IPS-NIHi7 (cell line): Measurements from ENCODE around the gene ATP6V1A.
A peak's percentile ranks its signal among the peaks of the same experiment; 100 is the strongest.

Source experiments
- DNase-seq: peaks from one replicate; pipeline ENCODE4 v3.0.0; 2012; ENCODE audit warnings: mixed read lengths; ENCODE audit errors: extremely low spot score

The ATP6V1A gene

GRCh38 chr3:113746548-113747282 is at the start of gene ATP6V1A:
Gene ATP6V1A, plus strand, starts transcription at chr3:113747035. Its CDS starts 31,719 bp downstream, at chr3:113778754.
- peak; percentile 83 for DNase-seq

DNA sequence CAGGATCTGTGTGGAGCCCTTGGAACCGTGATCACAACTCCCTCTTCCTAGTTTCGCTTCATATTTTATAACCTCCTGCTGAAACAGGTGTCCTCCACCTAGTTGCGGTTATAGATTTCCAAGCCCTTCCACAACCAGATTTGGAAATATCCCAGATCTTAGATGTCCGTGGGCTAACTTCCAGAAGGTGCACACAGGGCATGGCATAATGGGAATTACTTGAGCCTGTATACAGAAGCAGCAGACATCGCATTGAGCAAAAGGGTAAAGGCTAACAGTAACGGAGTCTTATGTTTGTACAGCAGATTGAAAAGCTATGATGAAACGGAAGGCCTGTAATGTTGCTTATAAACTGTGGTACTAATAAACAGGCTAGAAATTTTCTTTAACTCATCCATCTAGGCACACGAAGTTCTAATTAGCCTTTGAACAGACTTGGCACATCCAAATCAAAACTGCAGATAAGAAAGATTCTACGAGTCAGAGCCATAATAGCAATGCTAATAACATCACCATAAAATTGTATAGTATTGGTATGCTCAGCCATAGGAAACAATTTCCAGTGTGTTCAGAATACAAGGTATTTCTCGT is 49.2 kb upstream of the ATP6V1A start:
- DNase-seq, result no peak

GRCh38 chr3:113698213-113698742 is 48.6 kb upstream of the ATP6V1A start:
- no peak for DNase-seq

GRCh38 chr3:113698956-113699355 is 47.9 kb upstream of the ATP6V1A start:
- DNase-seq, result peak; percentile 45

DNA sequence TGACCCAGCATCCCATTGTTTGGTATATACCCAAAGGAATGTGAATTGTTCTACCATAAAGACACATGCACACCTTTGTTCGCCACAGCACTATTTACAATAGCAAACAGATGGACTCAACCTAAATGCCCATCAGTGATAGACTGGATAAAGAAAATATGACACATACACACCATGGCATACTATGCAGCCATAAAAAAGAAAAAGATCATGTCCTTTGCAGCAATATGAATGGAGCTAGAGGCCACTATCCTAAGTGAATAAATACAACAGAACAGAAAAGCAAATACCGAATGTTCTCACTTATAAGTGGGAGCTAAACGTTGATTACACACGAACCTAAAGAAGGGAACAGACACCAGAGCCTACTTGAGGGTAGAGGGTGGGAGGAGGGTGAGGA is 39.0 kb upstream of the ATP6V1A start:
- no peak for DNase-seq

GRCh38 chr3:113712129-113712528 is 34.7 kb upstream of the ATP6V1A start:
- DNase-seq, result no peak

GRCh38 chr3:113714702-113715101 is 32.1 kb upstream of the ATP6V1A start:
- DNase-seq, result no peak

DNA sequence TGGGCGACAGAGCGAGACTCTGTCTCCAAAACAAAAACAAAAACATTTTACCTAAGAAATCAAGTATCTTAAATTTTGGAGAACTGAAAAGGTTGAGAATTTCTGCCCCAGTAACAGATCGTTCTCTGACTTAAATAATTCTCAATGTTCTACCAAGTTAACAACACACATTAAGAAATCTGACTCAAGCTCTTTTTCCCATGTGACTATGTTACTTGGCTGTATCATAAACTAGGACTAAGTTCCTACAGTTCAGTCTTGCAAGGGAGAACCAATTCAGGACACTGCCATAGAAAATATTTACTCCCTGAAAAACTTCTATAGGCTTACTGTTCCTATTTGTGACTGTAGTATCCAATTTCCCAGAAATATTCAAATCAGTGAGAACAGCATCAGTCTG is 29.5 kb upstream of the ATP6V1A start:
- DNase-seq, result no peak

GRCh38 chr3:113717818-113718217 is 29.0 kb upstream of the ATP6V1A start:
- no peak for DNase-seq

DNA sequence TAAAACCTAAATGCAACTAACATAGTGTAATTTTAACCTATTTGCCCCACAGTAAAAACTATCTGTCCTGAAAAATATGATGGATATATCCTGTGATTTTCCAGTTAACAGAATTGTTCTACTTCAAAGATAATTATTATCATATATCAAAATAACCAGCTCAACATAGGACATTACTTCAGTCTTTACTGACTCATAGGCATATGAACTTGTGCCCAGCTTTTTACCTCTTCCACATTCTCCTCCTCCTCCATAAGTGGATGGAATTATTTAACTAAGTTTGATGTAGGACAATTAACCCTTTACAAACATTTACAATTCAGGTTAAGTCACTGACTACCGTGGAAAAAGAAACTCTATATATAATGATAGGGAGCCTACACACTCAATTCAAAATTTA is 27.5 kb upstream of the ATP6V1A start:
- DNase-seq, result no peak

DNA sequence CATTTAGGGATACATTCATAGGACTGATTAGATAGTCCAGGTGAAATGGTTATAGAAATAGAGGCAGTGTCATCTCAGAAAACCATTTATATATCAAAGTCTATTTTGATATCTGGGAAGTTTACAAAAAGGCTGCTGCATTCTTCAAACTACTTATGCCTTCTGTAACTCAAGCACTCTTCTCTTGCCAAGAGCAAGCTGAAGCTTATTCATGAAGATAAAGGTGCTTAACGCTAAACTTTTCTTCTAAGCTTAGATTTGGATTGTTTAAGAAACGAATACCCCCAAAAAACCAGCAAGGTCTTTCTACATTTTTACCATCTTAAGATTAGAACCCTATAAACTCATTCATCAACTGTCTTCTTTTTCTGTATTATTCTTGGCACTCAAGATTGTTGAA is 27.1 kb upstream of the ATP6V1A start:
- DNase-seq, result no peak

- DNase-seq, result no peak
These were observed 25.2 kb upstream of the ATP6V1A start for GRCh38 chr3:113721636-113722035.

DNA sequence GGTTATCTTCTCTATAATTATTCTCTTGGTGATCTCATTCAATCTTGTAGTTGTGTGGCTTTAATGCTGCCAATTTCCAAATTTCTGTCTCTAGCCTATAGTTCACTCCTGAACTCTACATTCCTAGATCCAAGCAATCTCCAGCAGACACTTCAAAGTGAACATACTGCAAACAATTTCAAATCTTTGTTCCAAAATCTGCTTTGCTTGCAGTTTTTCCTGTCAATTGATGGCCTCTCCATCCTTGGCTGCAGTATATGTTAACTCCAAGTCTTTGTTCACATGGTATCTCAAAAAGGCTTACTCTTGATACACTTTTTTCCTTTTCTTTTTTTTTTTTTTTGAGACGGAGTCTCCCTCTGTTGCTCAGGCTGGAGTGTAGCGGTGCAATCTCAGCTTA is 18.2 kb upstream of the ATP6V1A start:
- DNase-seq, result no peak

GRCh38 chr3:113730550-113730949 is 16.3 kb upstream of the ATP6V1A start:
- DNase-seq, result no peak

DNA sequence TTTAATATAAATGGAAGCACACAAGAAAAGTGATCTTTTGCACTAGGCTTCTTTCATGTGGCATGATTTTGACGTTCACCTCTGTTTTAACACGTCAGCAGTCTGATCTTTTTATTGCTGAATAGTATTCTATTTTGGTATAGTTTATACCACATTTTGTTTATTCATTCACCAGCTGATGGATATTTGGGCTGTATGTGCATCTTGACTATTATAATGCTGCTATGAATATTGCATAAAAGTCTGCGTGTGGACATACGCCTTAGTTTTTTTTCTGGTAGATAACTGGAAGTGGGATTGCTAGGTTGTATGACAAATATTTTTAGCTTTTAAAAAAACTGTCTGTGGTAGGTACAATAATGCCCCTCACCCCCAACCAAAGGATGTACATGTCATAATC is 15.1 kb upstream of the ATP6V1A start:
- no peak for DNase-seq

- peak; percentile 18 for DNase-seq
These were observed 10.2 kb upstream of the ATP6V1A start for GRCh38 chr3:113736548-113737089.

- no peak for DNase-seq
These were observed 5.7 kb upstream of the ATP6V1A start for GRCh38 chr3:113741086-113741485.

DNA sequence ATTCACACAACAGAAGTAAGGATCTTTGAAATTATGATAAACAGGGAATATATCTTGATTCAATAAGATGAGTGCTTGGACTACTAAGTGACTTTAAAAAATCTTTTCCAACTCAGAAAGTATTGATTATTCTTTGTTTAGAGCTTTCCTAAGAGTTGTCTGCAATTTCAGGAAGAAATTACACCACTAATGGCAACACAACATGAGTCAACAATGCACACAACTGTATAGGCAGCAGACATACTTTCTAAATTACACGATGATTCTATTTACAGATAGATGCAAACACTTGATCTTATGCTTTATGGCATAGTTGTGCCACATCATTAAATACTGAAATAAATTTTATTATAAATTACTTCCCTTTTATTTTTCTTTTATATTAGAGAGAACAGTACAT is 5.2 kb upstream of the ATP6V1A start:
- DNase-seq, result no peak

GRCh38 chr3:113743006-113743630 is 3.7 kb upstream of the ATP6V1A start:
- DNase-seq, result no peak

DNA sequence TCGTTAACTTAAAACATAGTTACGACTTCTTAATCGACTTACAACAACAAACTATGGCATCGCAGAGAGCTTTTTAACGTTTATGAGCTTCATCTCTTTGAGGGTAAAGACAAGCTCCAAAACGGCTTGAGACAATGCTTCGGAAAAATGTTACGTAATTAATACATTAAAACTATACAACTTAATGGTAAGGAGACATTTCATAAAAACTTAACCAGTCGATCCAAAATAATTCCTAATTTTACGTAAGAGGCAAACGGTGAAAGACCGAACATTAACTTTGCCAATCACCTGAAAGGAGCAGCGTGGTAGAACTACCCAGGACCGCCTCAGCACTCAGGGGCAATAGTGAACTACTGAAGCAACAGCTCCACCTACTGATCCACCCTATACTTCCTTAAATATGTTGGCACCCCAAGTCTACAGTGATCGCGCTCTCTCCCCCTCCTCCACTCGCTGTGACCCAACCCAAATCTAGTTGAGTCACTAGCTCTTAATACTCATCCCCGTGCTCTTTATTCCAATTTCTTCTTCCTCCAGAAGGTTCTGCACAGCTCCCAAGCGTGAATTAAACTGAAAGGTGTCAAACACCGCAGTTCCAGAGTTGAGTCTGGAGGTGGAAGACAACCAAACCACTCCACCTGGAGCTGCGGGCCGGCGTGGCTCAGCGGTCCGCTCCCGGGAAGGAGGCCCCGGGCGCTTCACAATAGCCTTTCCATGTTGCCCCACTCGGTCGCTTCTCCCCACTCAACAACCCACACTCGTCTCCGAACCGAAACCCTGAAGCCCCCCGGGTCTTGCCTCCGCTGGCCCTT is 1.7 kb upstream of the ATP6V1A start:
- peak; percentile 81 for DNase-seq

- peak; percentile 92 for DNase-seq
These were observed 883 bp upstream of the ATP6V1A start, which contains the start of gene NAA50 for GRCh38 chr3:113745756-113746547. Gene NAA50, minus strand, starts transcription at chr3:113746249. Its CDS starts 300 bp downstream, at chr3:113745949.
